Parathyroid adenoma (tissue), 2 donors: ENCODE data around the gene CACNA1G.
A peak's percentile ranks its signal among the peaks of the same experiment; 100 is the strongest.

Experiments
- H2AFZ ChIP-seq: fragments of 300-600 bp; sonication (generic); one replicate; pipeline ENCODE4 v1.7.0; 2017; ENCODE audit warnings: antibody characterized with exemption, mild to moderate bottlenecking
- H3K27ac ChIP-seq: fragments of 300-600 bp; sonication (generic); one replicate; pipeline ENCODE4 v1.7.0; 2017
- H3K27me3 ChIP-seq: fragments of 300-600 bp; sonication (generic); one replicate; pipeline ENCODE4 v1.7.0; 2017; ENCODE audit warnings: low read length; ENCODE audit not compliant: control insufficient read depth, insufficient read depth
- H3K36me3 ChIP-seq: fragments of 300-600 bp; sonication (generic); one replicate; pipeline ENCODE4 v1.7.0; 2017; ENCODE audit warnings: low read length; ENCODE audit not compliant: control insufficient read depth, insufficient read depth
- H3K4me1 ChIP-seq: fragments of 300-600 bp; sonication (generic); one replicate; pipeline ENCODE4 v1.7.0; 2017; ENCODE audit warnings: control low read depth
- H3K4me2 ChIP-seq: fragments of 300-600 bp; sonication (generic); one replicate; pipeline ENCODE4 v1.7.0; 2017; ENCODE audit warnings: low read length
- H3K4me3 ChIP-seq: fragments of 300-600 bp; sonication (generic); one replicate; pipeline ENCODE4 v1.7.0; 2017; ENCODE audit warnings: low read depth, low read length
- H3K79me2 ChIP-seq: fragments of 300-600 bp; sonication (generic); one replicate; pipeline ENCODE4 v1.7.0; 2017; ENCODE audit warnings: control low read depth
- H3K9ac ChIP-seq: fragments of 300-600 bp; sonication (generic); one replicate; pipeline ENCODE4 v1.7.0; 2017; ENCODE audit warnings: mild to moderate bottlenecking
- H3K9me3 ChIP-seq: fragments of 300-600 bp; sonication (generic); one replicate; pipeline ENCODE4 v1.7.0; 2017; ENCODE audit warnings: low read length; ENCODE audit not compliant: control insufficient read depth
- TF ChIP-seq, protein P1 (sequence below): fragments of 300-600 bp; sonication (generic); IDR thresholded peaks from one replicate; pipeline ENCODE4 v1.7.0; 2017; ENCODE audit warnings: antibody characterized with exemption, mild to moderate bottlenecking
- donor health status: primary hyperparathyroidism.

CACNA1G gene

GRCh38 chr17:50629902-50630301 is 69.4 kb downstream of the CACNA1G start:
- Histone ChIP-seq H2AFZ (no peak overlapping the region), H3K9me3 (no peaks in the 10 kb centered on the region), H3K9ac (no peak overlapping the region), H3K27ac (no peak overlapping the region), H3K36me3 (no peaks in the 10 kb centered on the region), H3K4me1 (peaks cover 47% of the 10 kb centered on the region), H3K27me3 (no peaks in the 10 kb centered on the region), H3K4me2 (no peak overlapping the region), H3K79me2 (no peaks in the 10 kb centered on the region), H3K4me3 (no peak overlapping the region)
- TF ChIP-seq, protein P1, sequence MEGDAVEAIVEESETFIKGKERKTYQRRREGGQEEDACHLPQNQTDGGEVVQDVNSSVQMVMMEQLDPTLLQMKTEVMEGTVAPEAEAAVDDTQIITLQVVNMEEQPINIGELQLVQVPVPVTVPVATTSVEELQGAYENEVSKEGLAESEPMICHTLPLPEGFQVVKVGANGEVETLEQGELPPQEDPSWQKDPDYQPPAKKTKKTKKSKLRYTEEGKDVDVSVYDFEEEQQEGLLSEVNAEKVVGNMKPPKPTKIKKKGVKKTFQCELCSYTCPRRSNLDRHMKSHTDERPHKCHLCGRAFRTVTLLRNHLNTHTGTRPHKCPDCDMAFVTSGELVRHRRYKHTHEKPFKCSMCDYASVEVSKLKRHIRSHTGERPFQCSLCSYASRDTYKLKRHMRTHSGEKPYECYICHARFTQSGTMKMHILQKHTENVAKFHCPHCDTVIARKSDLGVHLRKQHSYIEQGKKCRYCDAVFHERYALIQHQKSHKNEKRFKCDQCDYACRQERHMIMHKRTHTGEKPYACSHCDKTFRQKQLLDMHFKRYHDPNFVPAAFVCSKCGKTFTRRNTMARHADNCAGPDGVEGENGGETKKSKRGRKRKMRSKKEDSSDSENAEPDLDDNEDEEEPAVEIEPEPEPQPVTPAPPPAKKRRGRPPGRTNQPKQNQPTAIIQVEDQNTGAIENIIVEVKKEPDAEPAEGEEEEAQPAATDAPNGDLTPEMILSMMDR = no peak

- Histone ChIP-seq H3K27me3 (no peaks in the 10 kb centered on the region), H3K9me3 (no peaks in the 10 kb centered on the region), H3K36me3 (no peaks in the 10 kb centered on the region), H3K4me3 (no peak overlapping the region), H3K9ac (no peak overlapping the region), H3K4me2 (no peak overlapping the region), H3K79me2 (no peaks in the 10 kb centered on the region), H3K4me1 (peaks cover 53% of the 10 kb centered on the region), H3K27ac (peak overlapping the region; percentile 47), H2AFZ (peak overlapping the region; percentile 8)
- TF ChIP-seq, protein P1 = peak; percentile 97
These were observed 70.1 kb downstream of the CACNA1G start for GRCh38 chr17:50630524-50631194.

GRCh38 chr17:50631195-50631907 is 70.8 kb downstream of the CACNA1G start:
- Histone ChIP-seq H2AFZ (peak overlapping the region; percentile 63), H3K4me3 (no peak overlapping the region), H3K4me2 (no peak overlapping the region), H3K27ac (peak overlapping the region; percentile 47), H3K27me3 (no peaks in the 10 kb centered on the region), H3K4me1 (peaks cover 53% of the 10 kb centered on the region), H3K36me3 (no peaks in the 10 kb centered on the region), H3K9me3 (no peaks in the 10 kb centered on the region), H3K9ac (no peak overlapping the region), H3K79me2 (no peaks in the 10 kb centered on the region)
- TF ChIP-seq, protein P1 = no peak

DNA sequence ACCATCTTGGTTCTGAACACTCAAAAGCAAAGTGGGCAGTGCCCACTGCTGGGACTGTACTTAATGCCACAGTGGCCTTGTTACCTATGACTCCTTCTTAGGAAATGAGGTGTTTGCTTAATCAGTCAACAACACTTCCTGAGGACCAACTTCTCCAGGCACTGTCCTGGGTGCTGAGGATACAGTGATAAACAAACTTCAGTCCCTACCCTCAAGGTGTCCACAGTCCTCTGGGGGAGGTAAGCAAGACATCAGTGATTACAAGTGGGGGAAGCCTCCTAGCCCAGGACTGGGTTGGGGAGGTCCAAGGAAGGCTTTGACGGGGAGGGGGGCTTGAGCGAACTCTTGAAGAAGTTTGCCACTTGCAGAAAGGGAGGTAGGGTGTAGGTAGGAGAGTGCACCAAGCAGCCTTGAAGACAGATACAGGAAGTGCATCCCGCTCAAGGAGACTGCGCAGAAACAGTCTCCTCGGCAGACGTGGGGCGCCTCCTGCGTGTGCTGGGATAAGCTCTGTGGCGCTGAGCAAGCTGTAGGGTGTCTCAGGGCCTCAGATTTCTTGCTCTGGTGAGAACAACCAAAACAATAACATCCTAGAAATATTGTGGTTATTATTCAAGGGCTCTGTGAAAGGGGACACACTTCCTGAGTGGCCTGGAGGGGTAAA is 71.5 kb downstream of the CACNA1G start:
- H3K4me1 ChIP-seq = peaks cover 53% of the 10 kb centered on the region
- H3K9me3 ChIP-seq = no peaks in the 10 kb centered on the region
- peak overlapping the region; percentile 47 for H3K27ac ChIP-seq
- no peak overlapping the region for H3K4me3 ChIP-seq
- H3K9ac ChIP-seq = no peak overlapping the region
- H2AFZ ChIP-seq = peak overlapping the region; percentile 63
- no peaks in the 10 kb centered on the region for H3K27me3 ChIP-seq
- H3K79me2 ChIP-seq = no peaks in the 10 kb centered on the region
- TF ChIP-seq, protein P1 = no peak
- H3K4me2 ChIP-seq = no peak overlapping the region
- no peaks in the 10 kb centered on the region for H3K36me3 ChIP-seq
